DMS53 treated with DMSO at 0.1 percent for 48 hours (cell line): ENCODE measurements around the gene LEFTY1.
"Not testable (repeated sequence)": the region's sequence is repeated elsewhere in the genome, so short reads cannot be mapped to it uniquely, and the experiment has no call there.

ENCODE experiments used
- DNase-seq: peaks from one replicate; lab custom pipeline; 2025; ENCODE audit not compliant: unreplicated experiment; lab: John Stamatoyannopoulos, UW

Gene LEFTY1

DNA sequence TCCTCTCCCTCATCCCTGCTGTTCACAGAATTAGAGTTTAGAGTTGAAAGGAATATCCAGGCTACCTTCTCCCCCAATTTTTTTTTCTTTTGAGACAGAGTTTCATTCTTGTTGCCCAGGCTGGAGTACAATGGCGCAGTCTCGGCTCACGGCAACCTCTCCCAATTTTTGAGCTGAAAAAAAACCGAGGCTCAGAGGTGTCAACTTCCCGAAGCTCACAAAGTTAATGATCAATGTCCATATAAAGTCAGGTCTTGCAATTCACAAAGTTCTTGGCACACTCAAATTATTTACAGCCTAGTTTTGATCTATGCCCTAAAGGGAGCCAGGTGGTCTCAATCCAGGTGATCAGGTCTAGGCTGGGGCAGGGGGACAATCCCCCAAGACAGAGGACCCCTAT is 797 bp upstream of the LEFTY1 start:
- no peak for DNase-seq

DNA sequence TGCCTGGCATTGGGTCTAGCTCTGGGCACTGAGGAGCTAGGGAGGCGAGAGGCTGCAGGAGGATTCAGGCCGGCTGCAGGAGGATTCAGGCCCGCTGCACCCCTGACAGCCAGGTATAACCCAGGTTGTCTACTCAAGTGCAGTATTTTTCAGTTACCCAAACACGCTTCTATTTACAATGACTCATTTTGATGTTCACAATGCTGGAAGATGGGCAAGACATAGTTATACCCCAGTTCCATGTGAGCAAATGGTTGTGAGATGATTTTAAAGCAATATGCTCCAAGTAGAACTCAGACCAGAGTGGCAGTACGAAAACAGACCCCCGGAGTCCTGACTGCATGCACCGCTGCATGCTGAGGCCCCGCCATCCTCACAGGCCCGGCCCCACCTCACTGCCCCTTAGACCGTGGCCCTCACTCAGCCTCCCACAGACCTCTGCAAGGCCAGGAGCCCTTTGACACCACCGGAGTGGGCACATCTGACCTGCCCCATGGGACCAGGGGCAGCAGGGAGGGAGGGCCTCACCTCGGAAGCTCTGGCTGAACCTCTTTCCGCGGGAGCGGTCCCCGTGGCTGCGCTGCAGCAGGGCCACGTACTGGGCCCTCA is 553 bp downstream of the LEFTY1 start:
- peak; percentile 68 for DNase-seq

DNA sequence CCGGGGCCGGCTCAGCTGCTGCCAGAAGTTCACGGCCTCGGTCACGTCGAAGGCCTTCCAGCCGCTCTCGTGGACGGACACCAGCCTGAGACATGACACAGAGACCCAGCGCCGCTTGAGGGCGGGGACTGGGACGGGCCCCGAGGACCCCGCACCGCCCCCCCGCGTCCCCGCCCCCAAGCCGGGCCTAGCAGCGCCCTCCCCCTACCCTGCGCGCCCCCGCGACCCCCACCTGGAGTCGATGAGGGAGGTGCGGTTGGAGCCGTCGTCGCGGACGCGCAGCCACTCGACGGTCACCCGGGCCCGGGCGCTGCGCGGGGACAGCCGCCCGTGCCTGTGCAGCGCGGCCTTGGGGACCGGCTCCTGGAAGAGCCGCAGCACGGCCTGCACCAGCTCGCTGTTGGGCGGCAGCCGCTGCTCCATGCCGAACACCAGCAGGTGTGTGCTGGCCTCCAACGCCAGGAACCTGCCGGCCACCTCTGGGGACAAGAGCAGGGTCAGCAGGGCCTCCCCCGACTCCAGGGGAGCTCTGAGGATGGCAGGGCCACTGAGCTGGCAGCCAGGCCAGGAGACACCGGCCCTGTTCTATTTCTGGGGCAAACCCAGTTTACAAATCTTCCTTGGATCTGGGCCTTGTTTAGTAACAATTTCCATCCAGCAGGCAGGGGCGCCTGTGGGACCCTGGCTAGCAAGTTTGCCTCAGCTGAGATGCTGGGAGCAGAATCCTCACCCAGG is 1.2 kb downstream of the LEFTY1 start:
- DNase-seq, result not testable (repeated sequence)

DNA sequence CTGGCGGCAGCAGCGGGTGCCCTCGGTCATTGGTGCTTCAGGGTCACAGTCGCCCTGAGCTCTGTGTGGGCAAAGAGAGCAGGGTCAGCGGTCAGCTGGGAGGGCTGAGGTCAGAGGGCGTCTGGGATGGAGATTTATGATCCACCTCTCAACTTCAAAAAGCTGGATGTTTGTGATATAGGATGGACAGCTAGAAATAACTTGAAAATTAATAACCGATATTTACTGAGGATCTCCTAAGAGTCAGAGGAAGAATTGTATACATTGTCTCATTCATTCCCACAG is 2.0 kb downstream of the LEFTY1 start:
- DNase-seq, result no peak

DNA sequence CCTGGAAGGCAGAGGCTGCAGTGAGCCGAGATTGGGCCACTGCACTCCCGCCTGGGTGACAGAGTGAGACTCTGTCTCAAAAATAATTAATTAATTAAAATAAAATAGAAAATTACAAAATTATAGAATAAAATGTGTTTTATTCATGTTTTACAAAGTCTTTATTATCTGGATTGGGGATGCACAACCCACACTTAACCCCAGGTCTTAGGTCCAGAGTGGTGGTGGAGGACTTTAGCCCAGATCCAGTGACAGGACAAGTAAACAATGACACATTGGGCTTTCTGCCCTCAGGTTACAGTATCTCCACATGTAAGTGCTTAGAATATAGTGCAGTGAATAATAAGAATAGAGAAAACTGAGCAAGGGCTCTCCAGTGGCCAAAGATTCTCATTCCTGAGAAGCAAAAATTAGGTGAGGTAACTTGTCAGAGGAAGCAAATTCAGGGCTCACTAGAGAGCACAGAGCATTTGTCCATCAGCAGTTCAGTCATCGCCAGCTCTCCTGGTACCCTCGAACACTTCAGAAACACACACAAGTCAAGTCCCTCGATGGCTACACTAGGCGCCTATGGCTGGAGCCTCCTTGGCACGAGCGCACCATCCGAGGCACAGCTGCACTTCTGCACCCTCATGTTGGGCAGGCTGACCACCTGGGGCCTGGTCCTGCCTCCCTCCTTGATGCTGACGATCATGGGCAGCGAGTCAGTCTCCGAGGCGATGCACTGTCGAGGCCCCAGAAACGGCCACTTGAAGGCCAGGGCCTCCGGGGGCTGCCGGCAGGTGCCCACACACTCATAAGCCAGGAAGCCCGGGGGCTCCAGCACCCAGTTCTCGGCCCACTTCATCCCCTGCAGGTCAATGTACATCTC is 2.6 kb downstream of the LEFTY1 start:
- DNase-seq, result peak; percentile 45

DNA sequence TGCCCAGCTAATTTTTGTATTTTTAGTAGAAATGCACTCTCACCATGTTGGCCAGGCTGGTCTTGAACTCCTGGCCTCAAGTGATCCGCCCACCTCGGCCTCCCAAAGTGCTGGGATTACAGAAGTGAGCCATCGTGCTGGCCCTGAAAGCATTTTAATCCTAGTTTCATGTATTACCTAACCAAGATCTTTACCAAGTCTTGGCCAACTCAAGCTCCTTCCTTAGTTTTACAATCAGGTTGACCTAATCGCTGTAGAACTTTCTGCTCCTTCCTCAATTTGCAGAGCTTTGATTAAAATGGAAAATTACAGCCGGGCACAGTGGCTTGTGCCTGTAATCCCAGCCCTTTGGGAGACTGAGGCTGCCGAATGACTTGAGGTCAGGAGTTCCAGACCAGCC is 3.6 kb downstream of the LEFTY1 start:
- no peak for DNase-seq

DNA sequence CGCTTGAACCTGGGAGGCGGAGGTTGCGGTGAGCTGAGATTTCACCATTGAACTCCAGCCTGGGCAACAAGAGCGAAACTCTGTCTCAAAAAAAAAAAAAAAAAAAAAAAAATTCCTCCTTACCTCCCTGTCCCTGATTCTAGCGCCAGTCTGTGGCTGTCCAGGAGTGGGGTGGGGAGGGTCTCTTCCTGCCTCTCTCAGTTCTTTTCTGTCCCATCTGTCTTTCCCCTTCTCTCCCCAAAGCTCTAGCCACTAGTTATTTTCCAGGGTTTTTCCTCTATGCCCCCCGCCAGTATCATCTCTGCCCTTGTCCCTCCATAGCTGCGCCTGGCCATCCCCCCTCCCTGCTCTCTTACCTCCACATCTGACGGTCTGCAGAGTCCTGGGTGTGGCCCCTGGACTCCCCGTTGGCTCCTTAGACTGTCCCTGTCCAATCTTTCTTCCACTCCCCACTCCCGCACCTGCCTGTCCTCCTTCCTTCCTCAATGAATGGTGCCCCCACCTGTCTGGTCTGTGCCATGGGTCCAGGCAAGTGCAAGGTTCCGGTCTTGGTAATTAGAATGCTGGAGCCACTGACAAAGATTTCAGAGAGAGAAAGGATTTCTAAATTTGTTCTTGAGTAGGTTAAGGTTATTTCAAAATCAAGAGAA is 5.2 kb downstream of the LEFTY1 start:
- DNase-seq, result no peak

DNA sequence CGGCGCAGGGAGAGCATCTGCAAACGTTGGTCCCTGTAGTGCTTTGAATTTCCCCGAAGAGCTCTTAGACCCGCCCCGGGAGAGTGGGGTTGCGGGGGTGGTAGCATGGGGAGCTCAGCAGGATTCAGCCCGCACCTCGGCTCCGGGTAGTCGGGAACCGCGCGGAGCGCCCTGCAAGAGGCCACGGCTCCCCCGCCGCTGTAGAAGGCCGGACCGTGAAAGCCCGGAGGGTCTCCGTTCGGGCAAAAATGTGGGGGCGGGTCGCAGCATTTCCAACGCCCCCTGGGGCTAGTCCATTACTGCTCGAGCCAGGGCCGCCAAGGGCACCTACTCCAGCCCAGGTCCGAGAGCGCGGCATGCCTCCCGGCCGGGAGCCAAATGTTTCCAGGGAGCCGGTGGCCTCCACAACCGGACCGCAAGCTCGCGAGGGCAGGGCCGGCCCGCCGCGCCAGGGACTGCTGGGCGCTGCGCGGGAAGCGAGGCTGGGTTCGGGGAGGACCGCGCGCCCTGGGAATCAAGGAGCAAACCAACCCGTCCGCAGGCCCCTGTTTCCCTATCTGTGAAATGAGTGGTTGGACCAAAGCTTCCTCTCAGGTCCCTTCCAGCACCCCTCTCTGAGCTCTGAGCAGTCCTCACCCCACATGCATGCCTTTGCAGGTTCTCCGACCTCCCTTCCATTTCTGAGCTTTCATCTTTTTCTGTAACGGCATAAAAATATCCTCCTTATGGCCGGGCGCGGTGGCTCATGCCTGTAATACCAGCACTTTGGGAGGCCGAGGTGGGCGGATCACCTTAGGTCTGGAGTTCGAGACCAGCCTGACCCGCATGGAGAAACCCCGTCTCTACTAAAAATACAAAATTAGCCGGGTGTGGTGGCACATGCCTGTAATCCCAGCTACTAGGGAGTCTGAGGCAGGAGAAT is 6.0 kb downstream of the LEFTY1 start:
- peak; percentile 22 for DNase-seq

DNA sequence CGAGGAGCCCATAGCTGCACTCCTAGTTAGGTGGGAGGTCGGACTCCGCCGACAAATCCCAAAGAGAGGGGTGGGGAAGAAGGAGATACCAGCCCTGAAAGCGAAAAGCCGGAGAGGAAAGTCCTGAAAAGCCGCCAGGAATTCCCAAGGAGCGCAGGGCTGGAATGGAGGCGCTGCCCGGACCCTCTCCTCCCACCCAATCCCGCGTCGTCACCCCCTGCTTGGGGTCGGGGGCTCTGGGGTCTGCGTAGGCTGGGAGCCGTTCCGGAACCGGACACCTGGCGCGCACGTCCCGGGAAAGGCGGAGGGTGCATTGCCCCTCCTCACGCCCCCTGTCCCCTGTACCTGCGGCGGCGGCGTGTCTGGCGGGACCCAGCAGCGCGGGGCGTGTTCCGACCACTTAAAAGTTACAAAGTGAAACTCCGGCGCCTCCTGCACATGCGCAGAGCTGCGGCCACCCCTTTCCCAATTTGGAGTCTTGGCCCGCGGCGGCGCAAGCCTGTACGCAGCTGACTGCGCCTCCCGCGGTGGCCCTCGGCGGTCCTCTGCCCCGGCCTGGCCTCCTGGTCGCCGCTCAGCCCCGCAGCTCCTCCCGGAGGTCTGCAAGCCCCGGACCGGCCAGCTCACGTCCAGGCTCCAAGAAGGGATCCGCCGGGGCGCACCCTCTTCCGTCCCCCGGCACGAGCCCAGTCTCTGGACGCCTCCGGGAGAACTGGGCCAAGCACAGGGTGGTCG is 6.8 kb downstream of the LEFTY1 start, which contains the start of gene TMEM63A:
Gene TMEM63A, minus strand, starts transcription at position 422 of the 735 bp plus-strand sequence. CDS start 4,800 bp downstream, outside the sequence.
- peak; percentile 46 for DNase-seq

DNA sequence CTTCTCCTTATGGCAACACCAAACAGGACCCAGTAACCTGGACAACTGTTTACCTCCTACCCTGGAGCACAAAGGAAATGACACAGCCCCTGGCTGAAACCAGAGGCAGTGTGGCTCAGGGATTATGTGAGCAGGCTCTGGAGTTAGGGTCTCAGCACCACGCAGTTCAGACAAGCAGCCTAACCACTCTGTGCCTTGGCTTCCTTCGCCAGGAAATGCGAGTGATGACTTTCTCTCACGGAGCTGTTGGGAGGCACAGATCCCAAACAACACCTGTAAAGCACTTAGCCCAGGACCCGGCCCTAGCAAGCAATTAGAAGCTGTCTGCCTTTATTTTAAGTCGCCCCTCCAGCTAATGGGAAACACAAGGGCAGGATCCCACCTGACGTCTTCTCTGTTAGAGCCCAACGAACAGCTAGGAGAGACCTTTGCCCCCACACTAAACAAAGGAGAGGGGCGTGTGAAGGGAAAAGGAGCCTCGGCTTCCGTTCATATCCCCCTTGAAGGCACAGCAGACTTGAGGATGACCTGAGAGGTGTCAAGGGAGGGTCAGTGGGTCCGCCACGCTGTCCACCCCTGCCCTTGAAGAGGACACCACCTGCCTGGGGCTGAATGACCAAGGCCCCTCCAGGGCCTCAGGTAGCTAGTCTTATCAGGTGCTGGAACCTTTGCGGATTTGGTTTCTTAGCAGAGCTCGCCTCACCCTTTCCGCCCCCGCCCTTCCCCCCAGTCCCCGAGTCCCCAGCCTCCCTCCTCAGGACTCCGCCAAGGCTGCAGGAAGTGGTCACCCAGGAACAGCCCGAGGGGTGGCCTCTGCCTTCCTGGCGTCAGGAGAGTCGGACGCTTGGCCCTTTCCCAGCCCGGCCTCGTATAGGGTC is 7.6 kb downstream of the LEFTY1 start:
- peak; percentile 44 for DNase-seq

DNA sequence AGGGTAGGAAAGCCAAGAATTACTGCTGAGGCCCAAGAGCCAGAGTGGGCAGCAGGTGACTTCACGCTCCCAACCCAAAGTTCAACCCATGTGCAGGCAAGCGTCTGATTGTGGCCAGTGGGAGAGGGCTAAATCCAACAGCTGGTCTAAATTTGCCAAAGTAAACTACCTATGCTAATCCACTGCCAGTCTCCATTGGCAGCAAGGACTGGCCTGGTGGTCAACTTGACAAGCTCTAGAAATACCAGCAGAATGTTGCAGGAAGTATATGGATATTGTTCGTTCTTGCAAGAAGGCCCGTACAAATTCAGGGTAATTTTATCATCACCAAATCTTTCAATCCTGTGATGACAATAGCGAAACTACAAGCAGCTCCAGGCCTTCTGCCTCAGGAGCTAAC is 8.3 kb downstream of the LEFTY1 start:
- DNase-seq, result peak; percentile 51

DNA sequence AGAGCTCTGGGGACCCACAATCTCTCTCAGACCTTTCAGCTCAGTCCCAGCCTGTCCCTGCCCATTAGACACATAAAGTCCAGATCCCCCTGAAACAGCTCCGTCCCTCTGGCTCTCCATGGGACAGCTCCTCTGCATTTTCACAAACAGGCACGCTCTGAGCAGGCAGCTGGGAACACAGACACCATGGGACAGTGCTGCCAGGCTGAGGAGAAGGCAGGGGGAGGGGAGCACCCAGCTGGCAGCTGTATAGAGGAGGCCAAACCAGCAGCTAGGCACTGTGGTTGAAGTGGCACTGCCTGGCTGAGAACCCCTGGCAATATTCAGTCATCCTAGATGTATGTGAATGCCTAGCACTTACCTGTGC is 8.7 kb downstream of the LEFTY1 start:
- DNase-seq, result peak; percentile 65

DNA sequence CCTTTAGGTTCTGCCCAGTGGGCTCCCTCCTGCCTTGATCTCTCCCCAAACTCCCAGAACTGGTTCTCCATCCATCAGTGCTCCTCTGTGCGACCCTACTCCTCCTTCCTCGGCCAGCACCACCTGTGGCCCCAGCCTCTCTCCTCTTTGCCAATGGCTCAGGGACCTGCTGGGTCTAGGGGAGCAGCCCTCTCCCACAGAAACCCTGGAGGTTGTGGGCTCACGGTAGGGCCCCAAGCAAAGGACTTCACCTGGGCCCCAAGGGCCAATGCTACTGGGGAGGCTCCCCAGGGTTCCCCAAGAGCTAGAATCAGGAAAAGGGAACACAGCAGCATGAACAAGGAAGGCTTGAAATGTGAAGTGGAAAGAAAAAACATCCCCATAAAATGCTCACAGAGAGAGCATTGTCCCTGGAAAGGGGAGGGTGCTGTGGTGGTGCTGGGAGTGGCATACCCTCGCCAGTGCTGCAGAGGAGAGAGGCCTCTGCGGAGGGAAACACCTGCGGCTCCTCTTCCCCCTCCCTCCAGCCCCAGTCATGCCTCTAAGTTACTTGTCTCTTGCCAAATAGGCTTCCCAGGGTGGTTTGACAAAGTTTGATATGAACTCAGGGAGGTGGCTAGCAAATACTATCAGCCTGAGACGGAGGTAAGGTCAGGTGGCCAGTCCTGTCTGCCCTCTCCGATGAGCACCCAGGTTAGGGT is 9.3 kb downstream of the LEFTY1 start:
- peak; percentile 49 for DNase-seq

DNA sequence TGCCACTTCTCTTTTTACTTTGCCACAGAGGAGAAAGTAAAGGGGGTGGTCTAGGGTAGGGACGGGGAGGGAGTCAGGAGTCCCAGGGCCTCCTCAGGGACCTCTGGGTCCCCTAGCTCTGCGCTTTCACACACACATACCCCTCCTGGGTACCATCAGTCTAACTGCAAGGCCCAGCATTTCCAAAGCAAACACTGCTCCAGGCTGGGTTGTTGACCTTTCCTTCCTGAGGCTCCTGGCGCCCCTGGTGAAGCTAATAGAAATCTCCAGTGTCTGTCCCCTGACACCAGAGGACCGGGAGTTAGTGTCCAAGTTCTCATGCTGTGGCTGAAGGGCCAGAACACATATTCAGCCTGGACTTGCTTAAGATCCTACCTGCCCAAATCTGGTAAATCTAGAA is 10.7 kb downstream of the LEFTY1 start:
- DNase-seq, result peak; percentile 29

DNA sequence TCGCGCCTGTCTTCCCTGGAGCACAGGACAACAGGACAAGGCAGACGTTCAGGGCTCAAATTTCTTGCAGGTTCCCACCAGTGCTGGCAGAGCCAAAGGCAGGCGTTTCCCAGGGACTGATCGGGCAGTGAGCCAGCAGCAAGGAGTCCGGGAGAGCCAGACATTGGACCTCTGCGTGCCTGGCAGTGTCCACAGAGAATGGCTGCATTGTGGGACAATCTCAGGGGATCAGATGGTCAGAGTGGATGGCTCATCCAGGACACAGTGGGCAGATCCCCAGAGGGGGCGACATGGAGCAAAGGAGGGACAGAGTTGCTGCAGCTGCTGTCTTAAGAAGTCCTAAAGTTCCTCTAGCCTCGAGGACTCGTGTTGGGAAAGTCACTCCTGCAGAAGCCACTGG is 11.4 kb downstream of the LEFTY1 start:
- DNase-seq, result no peak

DNA sequence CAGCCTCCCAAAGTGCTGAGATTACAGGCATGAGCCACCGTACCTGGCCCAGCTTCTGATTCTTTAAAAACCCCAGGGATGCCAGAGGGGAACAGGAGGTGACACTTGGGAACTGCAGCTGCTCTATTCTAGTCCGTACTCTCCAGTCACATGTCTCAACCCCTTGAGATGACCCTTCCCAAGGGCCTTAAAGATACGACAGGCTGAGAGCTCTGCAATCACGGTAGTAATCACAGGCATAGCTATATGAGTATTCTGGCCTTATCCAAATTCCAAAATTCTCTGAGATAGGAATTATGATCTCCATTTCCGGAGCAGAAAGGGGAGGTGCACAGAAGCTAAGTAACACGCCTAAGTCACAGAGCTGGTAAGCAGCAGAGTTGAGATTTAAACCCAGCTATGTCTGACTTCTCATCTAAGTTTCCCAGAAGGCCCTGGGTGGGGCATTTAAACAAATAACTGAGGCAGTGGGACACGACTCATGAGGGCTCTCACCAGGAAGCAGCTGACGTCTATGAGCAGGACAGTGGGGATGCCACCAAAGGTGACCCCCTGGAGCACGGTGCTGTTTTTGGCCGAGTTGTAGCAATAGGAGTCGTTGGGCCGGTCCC is 11.9 kb downstream of the LEFTY1 start:
- no peak for DNase-seq

DNA sequence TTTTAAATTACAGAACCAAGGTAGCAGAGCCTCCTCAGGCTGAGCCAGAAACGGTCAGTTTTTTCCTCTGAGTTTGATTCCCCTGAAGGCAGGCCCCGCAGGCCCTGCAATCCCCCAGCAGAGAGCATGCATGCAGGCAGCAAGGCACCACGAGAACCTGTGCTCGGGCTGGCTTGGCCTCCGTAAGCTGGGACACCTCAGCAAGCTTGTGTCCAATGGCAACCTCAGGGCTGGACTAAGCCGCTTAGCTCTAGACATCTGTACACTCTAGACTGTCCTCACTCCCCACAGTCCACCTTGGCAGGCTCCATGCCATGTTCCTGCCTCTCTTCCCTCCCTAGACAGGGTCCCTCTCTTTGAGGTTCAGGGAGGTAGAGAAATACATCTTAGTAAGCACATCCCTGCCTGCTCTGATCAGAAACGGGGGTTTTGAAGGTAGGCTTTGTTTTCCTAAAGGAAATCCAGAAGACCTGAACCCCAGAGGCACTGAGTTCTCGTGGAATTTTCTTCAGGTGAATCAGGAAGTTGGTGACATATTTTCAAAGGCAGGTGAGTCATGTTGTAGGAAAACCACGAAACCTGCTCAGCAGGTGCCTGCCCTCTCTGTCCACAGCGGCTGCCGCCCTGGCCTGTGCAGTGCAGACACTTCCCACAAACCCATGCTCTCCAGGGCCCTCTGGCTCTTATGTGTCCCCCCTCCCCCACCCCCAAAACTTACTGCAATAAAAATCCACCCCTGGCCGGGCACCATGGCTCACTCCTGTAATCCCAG is 13.7 kb downstream of the LEFTY1 start:
- DNase-seq, result peak; percentile 95
